ENCODE results near the gene ZBTB44. TPM values are rescaled to one million over a fixed set of nuclear protein-coding genes. Genes with fewer than 3 reads are reported as not detected.

ZBTB44 gene
- total RNA-seq, 1 donor from 2014 or later = 42.5 TPM

DNA sequence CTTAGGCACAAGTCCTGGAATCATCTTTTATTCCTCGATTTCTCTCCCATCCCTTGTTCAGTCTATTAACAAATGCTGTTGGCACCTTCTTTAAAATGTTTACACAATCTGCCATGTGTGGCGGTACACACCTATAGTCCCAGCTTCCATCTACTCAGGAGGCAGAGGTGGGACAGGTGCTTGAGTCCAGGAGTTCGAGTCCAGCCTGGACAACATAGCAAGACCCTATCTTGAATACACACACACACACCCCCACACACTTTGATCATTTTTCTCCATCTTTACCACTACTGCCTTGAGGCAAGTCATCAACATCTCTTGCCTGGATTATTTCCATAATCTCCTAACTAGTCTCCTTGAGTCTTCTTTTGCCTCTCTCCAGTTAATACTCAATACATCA, 13.7 kb upstream of the ZBTB44 start:
- H3K4me3 Mint-ChIP-seq (ENCODE audit: low read depth) = no peak overlapping the region
- H3K27ac Mint-ChIP-seq = no peak overlapping the region
- TF ChIP-seq, protein P1, sequence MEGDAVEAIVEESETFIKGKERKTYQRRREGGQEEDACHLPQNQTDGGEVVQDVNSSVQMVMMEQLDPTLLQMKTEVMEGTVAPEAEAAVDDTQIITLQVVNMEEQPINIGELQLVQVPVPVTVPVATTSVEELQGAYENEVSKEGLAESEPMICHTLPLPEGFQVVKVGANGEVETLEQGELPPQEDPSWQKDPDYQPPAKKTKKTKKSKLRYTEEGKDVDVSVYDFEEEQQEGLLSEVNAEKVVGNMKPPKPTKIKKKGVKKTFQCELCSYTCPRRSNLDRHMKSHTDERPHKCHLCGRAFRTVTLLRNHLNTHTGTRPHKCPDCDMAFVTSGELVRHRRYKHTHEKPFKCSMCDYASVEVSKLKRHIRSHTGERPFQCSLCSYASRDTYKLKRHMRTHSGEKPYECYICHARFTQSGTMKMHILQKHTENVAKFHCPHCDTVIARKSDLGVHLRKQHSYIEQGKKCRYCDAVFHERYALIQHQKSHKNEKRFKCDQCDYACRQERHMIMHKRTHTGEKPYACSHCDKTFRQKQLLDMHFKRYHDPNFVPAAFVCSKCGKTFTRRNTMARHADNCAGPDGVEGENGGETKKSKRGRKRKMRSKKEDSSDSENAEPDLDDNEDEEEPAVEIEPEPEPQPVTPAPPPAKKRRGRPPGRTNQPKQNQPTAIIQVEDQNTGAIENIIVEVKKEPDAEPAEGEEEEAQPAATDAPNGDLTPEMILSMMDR (IDR thresholded peaks at IDR 0.05; ENCODE audit: unreplicated experiment) = no peak
- H3K9me3 Mint-ChIP-seq (ENCODE audit: low read depth) = no peaks in the 10 kb centered on the region
- no peaks in the 10 kb centered on the region for H3K27me3 Mint-ChIP-seq
- no peaks in the 10 kb centered on the region for H3K36me3 Mint-ChIP-seq (ENCODE audit: insufficient read depth)
- H3K4me1 Mint-ChIP-seq (ENCODE audit: low read depth) = no peaks in the 10 kb centered on the region
- DNase-seq (ENCODE audit: low spot score, unreplicated experiment) = no peak

DNA sequence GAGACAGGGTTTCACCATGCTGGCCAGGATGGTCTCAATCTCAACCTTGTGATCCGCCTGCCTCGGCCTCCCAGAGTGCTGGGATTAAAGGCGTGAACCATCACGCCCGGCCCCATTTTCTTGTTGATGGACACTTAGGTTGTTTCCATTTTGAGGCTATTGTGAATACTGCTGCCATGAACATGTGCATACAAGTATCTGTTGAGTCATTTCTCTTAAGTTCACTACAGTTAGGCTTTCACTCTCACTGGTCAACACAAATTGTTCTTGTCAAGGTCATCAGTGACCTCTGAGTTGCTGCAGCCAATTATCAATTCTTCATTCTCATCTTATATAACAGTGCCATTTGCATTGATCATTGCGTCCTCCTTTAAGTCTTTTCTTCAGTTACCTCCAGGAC, 13.0 kb upstream of the ZBTB44 start:
- Mint-ChIP-seq H3K27me3 (no peaks in the 10 kb centered on the region), H3K4me1 (ENCODE audit: low read depth) (no peaks in the 10 kb centered on the region), H3K4me3 (ENCODE audit: low read depth) (no peak overlapping the region), H3K27ac (no peak overlapping the region), H3K9me3 (ENCODE audit: low read depth) (no peaks in the 10 kb centered on the region), H3K36me3 (ENCODE audit: insufficient read depth) (no peaks in the 10 kb centered on the region)
- TF ChIP-seq, protein P1 (IDR thresholded peaks at IDR 0.05; ENCODE audit: unreplicated experiment) = no peak
- no peak for DNase-seq (ENCODE audit: low spot score, unreplicated experiment)

GRCh38 chr11:130325691-130326090, 11.0 kb upstream of the ZBTB44 start:
- H3K9me3 Mint-ChIP-seq (ENCODE audit: low read depth) = peaks cover 4% of the 10 kb centered on the region
- TF ChIP-seq, protein P1 (IDR thresholded peaks at IDR 0.05; ENCODE audit: unreplicated experiment) = no peak
- no peaks in the 10 kb centered on the region for H3K36me3 Mint-ChIP-seq (ENCODE audit: insufficient read depth)
- no peak overlapping the region for H3K4me3 Mint-ChIP-seq (ENCODE audit: low read depth)
- no peaks in the 10 kb centered on the region for H3K27me3 Mint-ChIP-seq
- H3K4me1 Mint-ChIP-seq (ENCODE audit: low read depth) = no peaks in the 10 kb centered on the region
- no peak overlapping the region for H3K27ac Mint-ChIP-seq
- DNase-seq (ENCODE audit: low spot score, unreplicated experiment) = no peak

- no peak overlapping the region for H3K4me3 Mint-ChIP-seq (ENCODE audit: low read depth)
- TF ChIP-seq, protein P1 (IDR thresholded peaks at IDR 0.05; ENCODE audit: unreplicated experiment) = no peak
- H3K36me3 Mint-ChIP-seq (ENCODE audit: insufficient read depth) = no peaks in the 10 kb centered on the region
- H3K27me3 Mint-ChIP-seq = no peaks in the 10 kb centered on the region
- no peak for DNase-seq (ENCODE audit: low spot score, unreplicated experiment)
- no peak overlapping the region for H3K27ac Mint-ChIP-seq
- peaks cover under 1% of the 10 kb centered on the region for H3K4me1 Mint-ChIP-seq (ENCODE audit: low read depth)
- peaks cover 7% of the 10 kb centered on the region for H3K9me3 Mint-ChIP-seq (ENCODE audit: low read depth)
Measured at GRCh38 chr11:130323452-130324450, 9.0 kb upstream of the ZBTB44 start.

DNA sequence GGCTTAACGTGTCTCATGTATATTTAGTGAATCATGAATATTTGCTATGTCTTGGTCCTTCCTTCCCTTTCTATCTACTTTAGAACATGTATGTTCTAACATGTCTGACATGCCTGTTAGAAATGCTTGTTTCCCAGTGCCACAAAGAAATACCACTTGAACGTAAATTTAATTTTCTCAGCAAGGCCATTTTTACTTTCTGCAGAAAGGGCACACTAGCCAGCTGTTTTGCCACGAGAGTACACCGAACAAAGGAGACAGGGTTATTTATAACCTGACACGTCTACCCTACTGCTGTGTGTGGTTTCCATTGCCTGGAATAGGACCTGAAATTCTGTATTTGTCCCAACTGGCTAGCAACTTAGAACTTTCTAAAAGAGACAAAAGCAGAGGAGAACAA, 7.4 kb upstream of the ZBTB44 start:
- Mint-ChIP-seq H3K27me3 (no peaks in the 10 kb centered on the region), H3K4me1 (ENCODE audit: low read depth) (peaks cover 10% of the 10 kb centered on the region), H3K27ac (no peak overlapping the region), H3K36me3 (ENCODE audit: insufficient read depth) (no peaks in the 10 kb centered on the region), H3K9me3 (ENCODE audit: low read depth) (peaks cover 7% of the 10 kb centered on the region), H3K4me3 (ENCODE audit: low read depth) (no peak overlapping the region)
- TF ChIP-seq, protein P1 (IDR thresholded peaks at IDR 0.05; ENCODE audit: unreplicated experiment) = no peak
- no peak for DNase-seq (ENCODE audit: low spot score, unreplicated experiment)
